Activated naive CD8-positive, alpha-beta T cell treated with anti-CD3 and anti-CD28 coated beads, Interleukin-2, amount 50 U/mL, for 24 hours (primary cell): ENCODE data around the gene DBI.
"Not testable (repeated sequence)": the region's sequence is repeated elsewhere in the genome, so short reads cannot be mapped to it uniquely, and the experiment has no call there.

Experiments
- ATAC-seq: fragments of 150-1000 bp; cut with Tn5 transposase; one replicate; pipeline ENCODE4 v1.10.0; 2021
- DNase-seq: peaks from one replicate; pipeline ENCODE4 v3.0.0; 2021
- H3K27ac Mint-ChIP-seq: one replicate; pipeline ENCODE4 v1.8.0; 2021; ENCODE audit warnings: mild to moderate bottlenecking, mixed read lengths
- H3K27me3 Mint-ChIP-seq: one replicate; pipeline ENCODE4 v1.8.0; 2021; ENCODE audit warnings: mixed read lengths
- H3K36me3 Mint-ChIP-seq: one replicate; pipeline ENCODE4 v1.8.0; 2021; ENCODE audit warnings: low read depth, mixed read lengths
- H3K4me1 Mint-ChIP-seq: one replicate; pipeline ENCODE4 v1.8.0; 2021; ENCODE audit warnings: mixed read lengths
- H3K4me3 Mint-ChIP-seq: one replicate; pipeline ENCODE4 v1.8.0; 2021; ENCODE audit warnings: mild to moderate bottlenecking, moderate library complexity, mixed read lengths
- H3K9me3 Mint-ChIP-seq: one replicate; pipeline ENCODE4 v1.8.0; 2021; ENCODE audit warnings: mixed read lengths

Gene DBI

GRCh38 chr2:119376406-119376805 is 9.6 kb downstream of the DBI start:
- H3K27me3 Mint-ChIP-seq, DNase-seq, H3K9me3 Mint-ChIP-seq, H3K27ac Mint-ChIP-seq, ATAC-seq, H3K4me1 Mint-ChIP-seq, H3K4me3 Mint-ChIP-seq: not testable (repeated sequence)
- H3K36me3 Mint-ChIP-seq, result peaks cover 37% of the 10 kb centered on the region

- DNase-seq (no peak), ATAC-seq (no peak)
- no peaks in the 10 kb centered on the region for H3K27me3 Mint-ChIP-seq
- H3K4me1 Mint-ChIP-seq, result no peaks in the 10 kb centered on the region
- no peak overlapping the region for H3K4me3 Mint-ChIP-seq
- H3K9me3 Mint-ChIP-seq, result peaks cover 5% of the 10 kb centered on the region
- H3K36me3 Mint-ChIP-seq, result peaks cover 33% of the 10 kb centered on the region
- no peak overlapping the region for H3K27ac Mint-ChIP-seq
Measured at GRCh38 chr2:119376810-119377209, 10.0 kb downstream of the DBI start.

- no peak for ATAC-seq
- H3K4me3 Mint-ChIP-seq, result no peak overlapping the region
- no peak overlapping the region for H3K27ac Mint-ChIP-seq
- peaks cover 27% of the 10 kb centered on the region for H3K36me3 Mint-ChIP-seq
- no peaks in the 10 kb centered on the region for H3K9me3 Mint-ChIP-seq
- no peaks in the 10 kb centered on the region for H3K27me3 Mint-ChIP-seq
- no peaks in the 10 kb centered on the region for H3K4me1 Mint-ChIP-seq
- no peak for DNase-seq
Measured at GRCh38 chr2:119377294-119377992, 10.7 kb downstream of the DBI start.

- Mint-ChIP-seq H3K9me3 (no peaks in the 10 kb centered on the region), H3K27me3 (no peaks in the 10 kb centered on the region), H3K36me3 (peaks cover 22% of the 10 kb centered on the region), H3K4me3 (no peak overlapping the region), H3K4me1 (no peaks in the 10 kb centered on the region), H3K27ac (no peak overlapping the region)
- no peak for DNase-seq
- ATAC-seq, result no peak
Measured at GRCh38 chr2:119377993-119378345, 11.2 kb downstream of the DBI start.

- no peaks in the 10 kb centered on the region for H3K9me3 Mint-ChIP-seq
- ATAC-seq (no peak), DNase-seq (no peak)
- no peak overlapping the region for H3K27ac Mint-ChIP-seq
- H3K36me3 Mint-ChIP-seq, result peaks cover 16% of the 10 kb centered on the region
- no peak overlapping the region for H3K4me3 Mint-ChIP-seq
- no peaks in the 10 kb centered on the region for H3K27me3 Mint-ChIP-seq
- H3K4me1 Mint-ChIP-seq, result no peaks in the 10 kb centered on the region
Measured at GRCh38 chr2:119378566-119378965, 11.8 kb downstream of the DBI start.

GRCh38 chr2:119383410-119384140 is 16.8 kb downstream of the DBI start:
- Mint-ChIP-seq H3K27ac (no peak overlapping the region), H3K36me3 (no peaks in the 10 kb centered on the region), H3K4me1 (peaks cover 11% of the 10 kb centered on the region), H3K9me3 (no peaks in the 10 kb centered on the region), H3K27me3 (peaks cover 3% of the 10 kb centered on the region), H3K4me3 (no peak overlapping the region)
- DNase-seq (no peak), ATAC-seq (no peak)

GRCh38 chr2:119384971-119385370 is 18.2 kb downstream of the DBI start:
- Mint-ChIP-seq H3K27me3 (peaks cover 3% of the 10 kb centered on the region), H3K9me3 (no peaks in the 10 kb centered on the region), H3K4me3 (no peak overlapping the region), H3K36me3 (no peaks in the 10 kb centered on the region), H3K27ac (no peak overlapping the region), H3K4me1 (peaks cover 11% of the 10 kb centered on the region)
- DNase-seq (no peak), ATAC-seq (no peak)

GRCh38 chr2:119385466-119385865 is 18.7 kb downstream of the DBI start:
- H3K36me3 Mint-ChIP-seq, result no peaks in the 10 kb centered on the region
- DNase-seq, result no peak
- no peak overlapping the region for H3K27ac Mint-ChIP-seq
- H3K4me3 Mint-ChIP-seq, result no peak overlapping the region
- peaks cover 11% of the 10 kb centered on the region for H3K4me1 Mint-ChIP-seq
- no peak for ATAC-seq
- H3K9me3 Mint-ChIP-seq, result no peaks in the 10 kb centered on the region
- peaks cover 3% of the 10 kb centered on the region for H3K27me3 Mint-ChIP-seq

GRCh38 chr2:119387381-119388129 is 20.8 kb downstream of the DBI start:
- no peak overlapping the region for H3K4me3 Mint-ChIP-seq
- peak; percentile 20 for DNase-seq
- peak; percentile 87 for ATAC-seq
- H3K27ac Mint-ChIP-seq, result no peak overlapping the region
- no peaks in the 10 kb centered on the region for H3K36me3 Mint-ChIP-seq
- peaks cover 11% of the 10 kb centered on the region for H3K4me1 Mint-ChIP-seq
- peaks cover 3% of the 10 kb centered on the region for H3K27me3 Mint-ChIP-seq
- no peaks in the 10 kb centered on the region for H3K9me3 Mint-ChIP-seq

GRCh38 chr2:119389615-119390306 is 23.0 kb downstream of the DBI start:
- Mint-ChIP-seq H3K4me1 (peaks cover 11% of the 10 kb centered on the region), H3K9me3 (no peaks in the 10 kb centered on the region), H3K4me3 (no peak overlapping the region), H3K27ac (no peak overlapping the region), H3K36me3 (no peaks in the 10 kb centered on the region), H3K27me3 (peaks cover 3% of the 10 kb centered on the region)
- ATAC-seq (no peak), DNase-seq (no peak)

GRCh38 chr2:119393971-119394748 is 27.4 kb downstream of the DBI start:
- Mint-ChIP-seq H3K27ac (no peak overlapping the region), H3K36me3 (no peaks in the 10 kb centered on the region), H3K27me3 (no peaks in the 10 kb centered on the region), H3K4me1 (no peaks in the 10 kb centered on the region), H3K4me3 (no peak overlapping the region), H3K9me3 (no peaks in the 10 kb centered on the region)
- DNase-seq, result no peak
- ATAC-seq, result no peak

- Mint-ChIP-seq H3K4me3 (no peak overlapping the region), H3K4me1 (no peaks in the 10 kb centered on the region), H3K27me3 (no peaks in the 10 kb centered on the region), H3K36me3 (no peaks in the 10 kb centered on the region), H3K9me3 (no peaks in the 10 kb centered on the region), H3K27ac (no peak overlapping the region)
- ATAC-seq (no peak), DNase-seq (no peak)
Measured at GRCh38 chr2:119397196-119397595, 30.4 kb downstream of the DBI start.

- DNase-seq (no peak), ATAC-seq (no peak)
- Mint-ChIP-seq H3K4me3 (no peak overlapping the region), H3K27me3 (no peaks in the 10 kb centered on the region), H3K27ac (no peak overlapping the region), H3K4me1 (no peaks in the 10 kb centered on the region), H3K9me3 (no peaks in the 10 kb centered on the region), H3K36me3 (no peaks in the 10 kb centered on the region)
Measured at GRCh38 chr2:119402106-119402505, 35.3 kb downstream of the DBI start.
